ENCODE measurements around the gene ZNF536.

ZNF536 gene

GRCh38 chr19:30371960-30372824 lies at the start of gene ZNF536:
Gene ZNF536, plus strand, starts transcription at chr19:30372384. Its CDS starts 71,179 bp downstream, at chr19:30443563.
- DNase-seq (ENCODE audit: low read depth in 2 of 2) = no peak

DNA sequence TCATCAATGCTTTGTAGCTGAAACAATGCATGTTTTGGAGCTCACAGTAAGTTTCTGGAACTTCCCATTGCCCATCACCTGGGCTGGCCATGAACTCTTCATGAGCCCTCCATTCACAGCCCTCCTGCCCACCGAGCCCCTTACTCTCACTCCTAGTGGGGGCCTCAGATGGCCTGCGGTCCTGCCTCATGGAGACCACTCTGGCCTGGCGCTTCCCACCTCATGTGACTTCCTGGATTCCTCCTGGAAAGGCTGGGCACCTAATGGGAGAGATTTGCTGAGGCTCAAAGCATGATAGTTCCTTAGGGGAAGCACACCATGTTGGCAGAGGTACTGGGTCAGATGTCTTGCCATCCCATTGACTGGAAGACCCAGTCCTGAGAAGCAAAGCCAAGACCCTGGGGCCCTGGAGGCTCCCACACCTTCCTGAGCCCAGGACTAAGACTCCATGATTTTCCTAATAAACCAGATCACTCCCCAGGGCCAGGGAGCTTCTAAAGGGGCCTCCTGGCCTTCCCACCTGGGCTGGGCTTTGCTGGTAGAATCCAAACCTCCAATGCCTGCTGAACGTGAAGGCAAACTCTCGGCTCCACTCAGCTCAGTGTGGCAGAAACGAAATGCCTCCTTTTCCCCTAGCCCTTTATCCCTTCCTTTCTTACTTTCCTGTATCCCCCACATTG lies 49.4 kb upstream of the ZNF536 start:
- no peak for DNase-seq (ENCODE audit: low read depth in 2 of 2)

GRCh38 chr19:30323904-30324303 lies 48.3 kb upstream of the ZNF536 start:
- no peak for DNase-seq (ENCODE audit: low read depth in 2 of 2)

DNA sequence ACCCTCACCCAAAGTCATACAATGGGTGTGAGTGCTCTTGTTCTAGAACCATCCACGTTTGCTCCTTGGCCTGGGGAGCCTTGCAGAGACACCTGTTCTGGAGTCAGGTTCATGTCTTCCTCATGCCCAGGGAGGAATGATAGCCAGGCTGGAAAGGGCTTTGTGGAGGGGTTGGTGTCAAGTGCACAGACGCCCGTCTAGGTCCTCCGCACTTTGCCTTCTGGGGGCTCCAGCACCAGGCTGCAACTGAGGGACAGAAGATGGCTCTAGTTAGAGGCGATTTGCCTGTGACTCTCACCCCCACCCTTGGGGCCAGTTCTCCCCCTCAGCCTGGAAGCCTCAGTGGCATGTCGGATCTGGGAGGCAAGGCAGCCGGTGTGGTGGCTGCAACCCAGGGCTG lies 47.2 kb upstream of the ZNF536 start:
- no peak for DNase-seq (ENCODE audit: low read depth in 2 of 2)

GRCh38 chr19:30325676-30326392 lies 46.4 kb upstream of the ZNF536 start:
- DNase-seq (ENCODE audit: low read depth in 2 of 2) = no peak

DNA sequence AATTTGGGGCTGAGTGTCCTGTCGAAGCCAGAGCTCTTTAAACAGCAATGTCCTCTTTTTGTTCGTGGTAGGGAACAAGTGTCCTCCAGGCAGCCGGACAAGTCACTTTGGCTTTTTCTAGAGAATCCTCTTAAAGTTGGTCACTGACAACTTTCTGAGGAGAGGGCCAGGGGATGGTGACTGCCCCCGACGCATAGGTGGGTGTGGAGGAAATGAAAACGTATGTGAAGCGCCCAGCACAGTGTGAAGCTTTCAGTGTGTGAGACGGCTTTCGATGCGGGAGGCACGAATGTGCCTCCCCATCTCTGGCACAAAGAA lies 45.8 kb upstream of the ZNF536 start:
- no peak for DNase-seq (ENCODE audit: low read depth in 2 of 2)

DNA sequence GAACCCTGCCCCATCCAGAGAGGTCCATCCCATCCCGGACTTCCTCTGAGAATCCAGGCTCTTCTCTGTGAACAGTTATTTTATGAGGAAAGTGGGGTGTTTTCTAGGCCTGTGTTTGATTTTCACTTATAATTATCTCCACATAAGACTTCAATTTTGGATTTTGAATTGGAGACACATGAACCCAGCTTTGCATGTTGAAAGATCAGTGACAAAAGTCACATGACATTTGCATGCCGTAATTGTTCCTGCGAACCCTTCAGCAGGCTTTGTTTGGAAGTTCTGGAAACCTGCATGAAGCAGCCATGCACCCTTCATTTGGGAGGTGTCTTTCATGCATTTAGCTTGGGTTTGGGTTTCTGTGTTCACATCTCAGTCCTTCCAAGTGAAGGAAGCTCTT lies 44.9 kb upstream of the ZNF536 start:
- DNase-seq (ENCODE audit: low read depth in 2 of 2) = no peak

DNA sequence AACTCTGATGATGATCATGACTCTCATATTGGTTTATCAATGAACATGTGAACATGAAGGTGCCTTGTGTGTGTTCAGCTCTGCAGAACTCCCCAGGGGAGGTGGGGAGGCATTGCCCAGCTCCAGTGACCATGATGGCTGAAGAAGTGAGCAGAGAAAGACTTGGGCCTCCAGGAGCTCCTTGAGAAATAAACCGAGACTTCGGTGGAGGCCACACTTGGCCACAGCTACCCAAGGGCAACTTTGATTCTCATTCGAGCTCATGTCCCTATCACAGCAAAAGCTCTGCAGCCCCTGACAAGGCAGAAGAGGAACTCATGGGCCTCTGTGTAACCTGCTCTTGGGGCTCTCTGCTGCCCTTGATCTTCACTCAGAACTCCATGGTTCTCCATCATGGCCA lies 44.1 kb upstream of the ZNF536 start:
- DNase-seq (ENCODE audit: low read depth in 2 of 2) = no peak

DNA sequence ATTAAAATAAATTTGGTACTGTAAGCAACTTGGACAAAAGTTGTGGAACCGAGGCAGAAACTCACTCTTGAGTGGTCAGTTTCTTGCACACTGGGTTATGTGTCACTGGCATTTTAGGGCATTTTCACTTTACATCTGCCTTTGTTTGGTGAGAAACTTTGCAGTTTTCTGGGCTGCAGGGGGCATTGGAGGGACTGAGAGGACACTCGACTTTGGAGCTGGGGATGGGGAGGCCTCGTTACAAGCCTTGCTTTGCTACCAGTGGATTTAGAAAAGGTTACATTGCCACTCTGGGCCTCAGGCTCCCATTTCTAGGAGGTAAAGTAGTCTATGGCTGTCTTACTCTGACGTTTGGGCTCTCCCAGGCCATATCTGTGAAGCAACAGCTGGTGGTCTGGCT lies 41.9 kb upstream of the ZNF536 start:
- DNase-seq (ENCODE audit: low read depth in 2 of 2) = no peak

GRCh38 chr19:30332445-30333234 lies 39.5 kb upstream of the ZNF536 start:
- no peak for DNase-seq (ENCODE audit: low read depth in 2 of 2)

DNA sequence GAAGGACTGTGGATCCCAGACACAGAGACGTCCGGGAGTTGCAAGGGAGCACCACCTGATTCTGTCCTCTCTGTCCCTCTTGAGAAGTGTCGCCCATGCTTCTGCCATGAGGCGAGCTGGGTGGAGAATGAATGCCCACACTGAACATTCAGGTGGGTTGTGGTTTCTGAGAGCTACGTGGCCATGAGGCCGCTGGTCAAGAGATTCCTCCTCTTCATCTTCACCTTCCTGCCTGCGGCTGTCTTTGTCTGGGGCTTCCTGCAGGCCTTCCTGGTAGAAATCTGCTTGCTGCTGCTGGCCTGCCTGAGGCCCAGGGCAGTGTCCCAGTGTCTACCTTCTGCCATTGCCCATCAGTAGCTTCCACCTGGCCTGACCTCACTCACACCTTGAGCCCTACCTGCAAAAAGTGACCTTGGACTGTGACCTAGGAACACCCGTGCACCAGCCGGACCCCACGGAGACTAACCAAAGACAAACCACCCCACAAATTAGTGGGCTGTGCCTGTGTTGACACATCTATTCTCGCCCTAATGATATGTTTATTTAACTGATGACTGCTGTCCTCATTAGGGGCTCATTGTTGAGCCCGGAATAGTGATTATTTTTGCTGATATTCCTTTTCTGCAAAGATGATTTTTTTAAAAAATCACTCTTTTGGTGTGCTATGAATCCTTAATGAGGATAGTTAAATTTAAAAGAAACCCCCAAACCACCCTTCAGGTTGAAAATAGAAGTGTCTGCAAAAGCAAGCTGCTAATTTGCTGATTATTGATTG lies 38.7 kb upstream of the ZNF536 start:
- no peak for DNase-seq (ENCODE audit: low read depth in 2 of 2)

GRCh38 chr19:30334841-30335240 lies 37.3 kb upstream of the ZNF536 start:
- no peak for DNase-seq (ENCODE audit: low read depth in 2 of 2)

DNA sequence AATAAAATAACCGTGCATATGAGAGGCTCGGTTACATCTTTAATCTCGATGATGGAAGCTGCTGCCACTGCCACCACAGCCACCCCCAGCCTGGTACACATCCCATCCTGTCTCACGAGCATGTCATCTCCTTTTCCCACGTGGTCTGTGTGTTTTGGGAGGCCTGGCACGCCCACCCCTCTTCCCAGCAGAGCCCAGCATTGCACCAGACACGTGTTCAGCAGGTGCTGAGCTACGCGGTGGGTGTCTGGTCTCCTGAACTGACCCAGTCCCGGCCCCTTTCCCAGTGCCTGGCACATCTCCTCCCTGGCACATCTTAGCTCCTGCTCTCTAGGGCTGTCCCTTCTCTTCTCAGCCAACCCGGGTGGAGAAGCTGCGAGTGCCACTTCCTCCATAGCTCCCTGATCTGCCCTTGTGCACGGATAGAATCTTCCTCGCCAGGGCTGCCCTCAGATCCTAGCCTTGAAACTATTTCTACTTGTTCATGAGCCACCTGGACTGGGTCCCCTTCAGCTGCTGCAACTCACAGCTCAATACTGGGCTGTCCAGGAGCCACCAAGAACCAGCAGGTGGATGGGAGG lies 36.8 kb upstream of the ZNF536 start:
- no peak for DNase-seq (ENCODE audit: low read depth in 2 of 2)

GRCh38 chr19:30336290-30336689 lies 35.9 kb upstream of the ZNF536 start:
- DNase-seq (ENCODE audit: low read depth in 2 of 2) = no peak

- DNase-seq (ENCODE audit: low read depth in 2 of 2) = no peak
These were observed 34.1 kb upstream of the ZNF536 start for GRCh38 chr19:30338041-30338456.

DNA sequence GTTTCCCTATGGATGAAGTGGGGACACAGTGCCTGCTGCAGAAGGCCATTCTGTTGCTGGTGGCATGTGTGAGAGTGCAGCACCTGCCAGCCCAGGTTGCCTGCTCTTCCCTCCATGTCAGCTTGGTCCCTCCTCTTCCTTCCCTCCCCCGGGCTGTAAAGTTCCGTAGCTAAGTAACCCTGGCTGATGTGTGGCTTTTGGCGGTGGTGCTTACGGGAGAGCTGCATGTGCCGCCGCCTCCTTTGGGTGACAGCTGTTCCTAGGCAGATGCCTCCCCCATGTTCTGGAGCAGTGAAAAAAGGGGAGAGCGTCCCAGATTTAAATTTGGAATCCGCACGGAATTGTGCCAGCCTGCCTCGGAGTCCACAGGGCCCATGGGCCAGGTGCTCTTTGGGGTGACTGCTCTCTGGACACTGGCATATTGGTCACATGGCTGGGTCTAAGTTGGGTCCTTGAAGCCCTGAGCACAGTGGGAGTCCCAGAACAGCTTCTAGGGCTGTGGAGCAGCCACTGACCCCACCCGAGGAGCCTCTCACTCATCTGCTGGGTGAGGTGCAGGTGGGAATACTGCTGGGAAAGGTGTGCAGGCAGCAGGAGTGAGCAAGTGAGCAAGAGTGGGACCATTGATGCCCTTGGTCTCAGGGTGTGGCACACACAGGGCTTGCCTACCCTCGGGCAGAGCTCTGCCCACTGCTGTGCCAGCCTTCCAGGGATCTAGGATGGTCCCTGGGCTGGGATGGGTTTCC lies 33.1 kb upstream of the ZNF536 start:
- DNase-seq (ENCODE audit: low read depth in 2 of 2) = no peak

DNA sequence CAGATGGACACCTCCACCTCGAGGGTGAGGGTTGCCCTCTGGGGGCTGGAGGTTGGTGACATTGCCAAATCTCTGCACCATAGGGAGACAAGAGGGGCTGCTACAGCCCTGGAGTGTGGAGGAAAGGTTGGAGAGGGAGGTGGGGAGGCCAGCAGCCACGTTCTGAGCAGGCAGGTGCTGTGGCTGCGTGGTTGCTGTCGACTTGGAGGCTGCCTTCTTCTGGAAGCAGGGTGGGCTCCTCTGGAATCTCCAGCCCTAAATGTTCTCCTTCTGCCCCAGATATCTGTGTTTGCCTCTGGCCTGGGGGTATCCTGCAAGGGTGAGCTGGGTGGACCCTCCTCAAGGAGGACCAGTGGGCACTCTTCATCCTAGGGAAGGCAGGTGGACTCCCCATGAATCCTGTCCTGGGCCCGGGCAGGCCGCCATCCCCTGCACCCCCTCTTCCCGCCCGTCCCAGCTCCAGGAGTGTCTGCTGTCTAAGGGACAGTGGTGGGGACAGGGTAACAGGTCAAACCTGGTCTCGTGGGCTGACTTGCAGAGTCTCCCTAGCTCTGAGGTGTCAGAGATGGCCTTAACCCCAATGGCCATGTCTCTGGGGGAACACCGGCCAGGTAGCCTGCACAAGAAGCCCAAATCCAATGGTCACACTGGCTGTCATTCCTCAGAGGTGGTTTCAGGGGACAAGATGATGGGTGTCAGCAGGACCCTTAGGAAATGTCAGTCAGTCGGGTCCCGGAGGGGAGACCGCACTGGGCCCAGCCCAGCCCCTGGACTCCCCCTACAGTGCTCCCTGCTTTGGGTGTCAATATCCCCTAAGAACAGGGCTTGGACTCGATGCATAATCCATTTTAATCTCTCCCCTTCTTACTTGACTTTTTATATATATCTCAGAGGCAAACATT lies 32.3 kb upstream of the ZNF536 start:
- no peak for DNase-seq (ENCODE audit: low read depth in 2 of 2)

DNA sequence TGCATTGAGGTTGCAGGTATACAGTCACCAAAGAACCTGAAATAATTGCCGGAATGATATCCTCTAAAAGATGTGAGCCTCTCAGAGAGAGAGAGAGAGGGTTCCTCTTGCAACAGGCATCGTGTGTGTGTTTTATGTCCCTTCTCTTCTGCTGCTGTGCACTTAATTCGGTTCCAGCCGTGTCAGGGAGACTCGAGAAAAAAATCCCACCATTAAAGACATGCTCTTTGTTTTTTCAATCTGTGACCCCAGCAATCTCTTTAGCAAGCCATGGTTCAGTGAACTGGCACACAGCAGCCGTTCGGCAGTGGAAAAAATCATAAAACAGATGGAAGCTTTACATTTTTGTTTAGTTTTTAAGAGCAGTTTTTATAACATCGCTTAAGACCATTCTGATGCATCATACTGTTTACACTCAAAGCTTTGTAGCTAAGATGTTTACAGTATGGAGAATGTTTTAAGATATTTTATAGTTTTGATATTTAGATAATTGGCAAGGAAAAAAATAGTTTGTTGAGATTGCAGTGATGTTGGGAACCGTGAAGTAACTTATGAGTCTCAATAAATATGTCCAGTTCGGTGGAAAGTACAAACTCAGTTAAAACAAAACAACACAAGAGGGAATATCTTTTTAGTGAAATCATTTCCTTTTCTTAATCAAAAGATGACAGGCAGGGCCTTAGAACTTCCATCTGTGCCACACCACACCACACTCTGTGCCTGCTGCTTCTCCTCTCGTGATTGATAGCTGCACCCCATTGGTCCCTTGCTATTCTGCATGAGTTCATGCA lies 31.2 kb upstream of the ZNF536 start:
- no peak for DNase-seq (ENCODE audit: low read depth in 2 of 2)

All from stimulated activated CD4-positive, alpha-beta T cell treated with anti-CD3 and anti-CD28 coated beads, Interleukin-15, amount 100 ng/mL, for 48 hours (primary cell).